CD4-positive, alpha-beta T cell (primary cell): Measurements from ENCODE around the gene NLE1. TPM values are rescaled to one million over a fixed set of nuclear protein-coding genes. Genes with fewer than 3 reads are reported as not detected.

Source experiments
- ATAC-seq: fragments of 200-7000 bp; cut with Tn5 transposase; one replicate; pipeline ENCODE4 v1.10.0; 2022; ENCODE audit warnings: mild to moderate bottlenecking; ENCODE audit not compliant: poor library complexity
- CTCF ChIA-PET: fragments of 350-600 bp; sonication (Branson Sonifier 250); formaldehyde crosslinking; loops from one replicate; lab custom pipeline; 2021; ENCODE audit warnings: antibody characterized with exemption, inconsistent platforms; lab: Charles Lee
- POLR2A ChIA-PET: fragments of 350-600 bp; sonication (Branson Sonifier 250); formaldehyde crosslinking; loops from one replicate; lab custom pipeline; 2021; ENCODE audit warnings: antibody characterized with exemption, inconsistent platforms; lab: Charles Lee
- DNase-seq, 14 experiments: peaks; one replicate each; pipeline ENCODE4 v3.0.0-alpha.2; 2013 to 2020; ENCODE audit warnings: mixed read lengths in 2 of 14
- H3K27ac ChIP-seq, 2 donors: one replicate each; pipeline versions ENCODE4 v1.5.1 to v1.7.0; 2013; ENCODE audit warnings: low read length in 2 of 2, low read depth in 1 of 2, mild to moderate bottlenecking in 1 of 2
- H3K27me3 ChIP-seq, 2 experiments: 1 replicate in 1 of 2; 2 replicates in 1 of 2; pipeline versions ENCODE4 v1.6.1 to v1.7.0; 2013; ENCODE audit warnings: low read length in 2 of 2, control low read depth in 1 of 2, mild to moderate bottlenecking in 1 of 2, moderate library complexity in 1 of 2; ENCODE audit not compliant: insufficient read depth in 2 of 2, control insufficient read depth in 1 of 2
- H3K36me3 ChIP-seq: one replicate; pipeline ENCODE4 v1.6.1; 2013; ENCODE audit warnings: low read length, control low read depth; ENCODE audit not compliant: insufficient read depth
- H3K4me1 ChIP-seq: one replicate; pipeline ENCODE4 v1.6.1; 2013; ENCODE audit warnings: low read length, control low read depth; ENCODE audit not compliant: insufficient read depth
- H3K4me3 ChIP-seq: one replicate; pipeline ENCODE4 v1.5.1; 2013; ENCODE audit warnings: mild to moderate bottlenecking, low read length, moderate library complexity
- H3K9me3 ChIP-seq, 2 experiments: 1 replicate in 1 of 2; 2 replicates in 1 of 2; pipeline versions ENCODE4 v1.6.1 to v1.7.0; 2013; ENCODE audit warnings: low read length in 2 of 2, mild to moderate bottlenecking in 2 of 2, control low read depth in 1 of 2, moderate library complexity in 1 of 2; ENCODE audit not compliant: control insufficient read depth in 1 of 2, insufficient read depth in 1 of 2
- H3K27ac Mint-ChIP-seq: one replicate; pipeline ENCODE4 v1.8.0; 2020; ENCODE audit warnings: mixed read lengths
- H3K27me3 Mint-ChIP-seq: one replicate; pipeline ENCODE4 v1.8.0; 2021; ENCODE audit warnings: mixed read lengths
- H3K36me3 Mint-ChIP-seq: one replicate; pipeline ENCODE4 v1.8.0; 2021; ENCODE audit warnings: low read depth, mixed read lengths
- H3K4me1 Mint-ChIP-seq: one replicate; pipeline ENCODE4 v1.8.0; 2021; ENCODE audit warnings: low read depth, mixed read lengths
- H3K4me3 Mint-ChIP-seq: one replicate; pipeline ENCODE4 v1.8.0; 2020; ENCODE audit warnings: mild to moderate bottlenecking, mixed read lengths
- H3K9me3 Mint-ChIP-seq: one replicate; pipeline ENCODE4 v1.8.0; 2020; ENCODE audit warnings: mixed read lengths
- CTCF ChIP-seq: fragments of 200-600 bp; IDR thresholded peaks from one replicate; pipeline ENCODE4 v1.8.0; 2022; ENCODE audit warnings: antibody characterized with exemption, mild to moderate bottlenecking
- intact Hi-C, 2 experiments: fragments of 100-400 bp; cut with DNase I in 1 of 2; cut with micrococcal nuclease in 1 of 2; formaldehyde crosslinking; loops; one replicate each; pipeline versions ENCODE4 v1.15.1 to v1.9.0; 2023 to 2025; cut with DNase I, micrococcal nuclease
- total RNA-seq, 174 experiments: library from RNA in 2 of 174; stranded (reverse) in 2 of 174; gene quantifications; one replicate each; pipeline ENCODE4 v1.2.3 and lab custom pipeline; 2021 to 2026

Gene NLE1
- total RNA-seq, 2 experiments from 2014 or later, result 8.9 to 9.5 TPM

- intact Hi-C loops, result loop anchor here (5.0 to 10.0 kb wide), 2 partner anchors 643 to 646 kb away; partner anchors contain the start of gene TAF15 (in 2 of the 2)
- Histone ChIP-seq H3K27me3 (no peaks in the 10 kb centered on the region), H3K4me1 (peaks cover 53% of the 10 kb centered on the region), H3K36me3 (no peaks in the 10 kb centered on the region), H3K4me3 (peak overlapping the region; percentile 30), H3K9me3 (no peaks in the 10 kb centered on the region), H3K27ac (peak overlapping the region; percentile 62 to 68)
- Mint-ChIP-seq H3K9me3 (no peaks in the 10 kb centered on the region), H3K27me3 (no peaks in the 10 kb centered on the region), H3K27ac (peak overlapping the region; percentile 89), H3K4me3 (peak overlapping the region; percentile 67), H3K4me1 (peaks cover 66% of the 10 kb centered on the region), H3K36me3 (no peaks in the 10 kb centered on the region)
- CTCF ChIA-PET, result interaction anchor here (1.0 to 1.7 kb wide), 6 partner anchors 9 to 603 kb away, joined by 4 to 5 read pairs (median 5); partner anchors contain the start of gene NLE1
- ATAC-seq (peak; percentile 70), DNase-seq (peak in 6 of 14 experiments; percentile 15 to 78 (median 56))
- no peak for TF ChIP-seq CTCF
- POLR2A ChIA-PET, result interaction anchor here (0.6 to 4.4 kb wide), 25 partner anchors 10 to 603 kb away, joined by 3 to 48 read pairs (median 5); partner anchors contain the start of genes NLE1, PEX12, SLFN12L and SLFN13
Observed at GRCh38 chr17:35161281-35161761, 19.2 kb upstream of the NLE1 start.

- peak overlapping the region; percentile 89 for H3K27ac Mint-ChIP-seq
- no peaks in the 10 kb centered on the region for H3K27me3 Mint-ChIP-seq
- H3K9me3 Mint-ChIP-seq, result no peaks in the 10 kb centered on the region
- peak overlapping the region; percentile 67 for H3K4me3 Mint-ChIP-seq
- ChIA-PET POLR2A (interaction anchor here (0.6 to 4.4 kb wide), 25 partner anchors 11 to 604 kb away, joined by 3 to 48 read pairs (median 5); partner anchors contain the start of genes NLE1, PEX12, SLFN12L and SLFN13), CTCF (interaction anchor here (0.8 to 1.7 kb wide), 7 partner anchors 10 to 604 kb away, joined by 3 to 5 read pairs (median 5); partner anchors contain the start of gene NLE1)
- Histone ChIP-seq H3K4me3 (peak overlapping the region; percentile 30), H3K27me3 (no peaks in the 10 kb centered on the region), H3K27ac (peak overlapping the region; percentile 62 to 68), H3K36me3 (no peaks in the 10 kb centered on the region), H3K4me1 (peaks cover 53% of the 10 kb centered on the region), H3K9me3 (no peaks in the 10 kb centered on the region)
- peaks cover 62% of the 10 kb centered on the region for H3K4me1 Mint-ChIP-seq
- DNase-seq (peak in 9 of 14 experiments; percentile 15 to 78 (median 48)), ATAC-seq (peak; percentile 75)
- no peaks in the 10 kb centered on the region for H3K36me3 Mint-ChIP-seq
- intact Hi-C loops, result loop anchor here (5.0 to 10.0 kb wide), 2 partner anchors 644 to 647 kb away; partner anchors contain the start of gene TAF15 (in 2 of the 2)
- no peak for TF ChIP-seq CTCF
Observed at GRCh38 chr17:35160354-35161201, 18.5 kb upstream of the NLE1 start.

GRCh38 chr17:35159940-35160339 is 17.8 kb upstream of the NLE1 start:
- peaks cover 47% of the 10 kb centered on the region for H3K4me1 ChIP-seq
- no peaks in the 10 kb centered on the region for H3K9me3 ChIP-seq
- H3K9me3 Mint-ChIP-seq, result no peaks in the 10 kb centered on the region
- no peak for DNase-seq
- no peaks in the 10 kb centered on the region for H3K36me3 ChIP-seq
- no peak for TF ChIP-seq CTCF
- no peak for ATAC-seq
- peaks cover 56% of the 10 kb centered on the region for H3K4me1 Mint-ChIP-seq
- ChIA-PET POLR2A (interaction anchor here (1.2 to 4.4 kb wide), 12 partner anchors 19 to 418 kb away, joined by 3 to 48 read pairs (median 10); partner anchors contain the start of genes NLE1, PEX12, SLFN12L and SLFN5), CTCF (interaction anchor here (0.8 to 1.5 kb wide), 4 partner anchors 11 to 380 kb away, joined by 3 to 5 read pairs (median 4); no protein-coding TSS in a partner anchor)
- peak overlapping the region; percentile 17 for H3K4me3 Mint-ChIP-seq
- H3K27ac ChIP-seq, result peak overlapping the region in 1 of 2 donors; percentile 62
- H3K27me3 Mint-ChIP-seq, result no peaks in the 10 kb centered on the region
- H3K36me3 Mint-ChIP-seq, result no peaks in the 10 kb centered on the region
- H3K4me3 ChIP-seq, result no peak overlapping the region
- no peaks in the 10 kb centered on the region for H3K27me3 ChIP-seq
- H3K27ac Mint-ChIP-seq, result peak overlapping the region; percentile 89
- intact Hi-C loops, result loop anchor here (5.0 to 10.0 kb wide), 2 partner anchors 645 to 647 kb away; partner anchors contain the start of gene TAF15 (in 2 of the 2)
